HepG2 (cell line): ENCODE measurements around the gene MAPK8IP1. TPM values are rescaled to one million over a fixed set of nuclear protein-coding genes. Genes with fewer than 3 reads are reported as not detected.

ENCODE experiments used
- ARHGAP35 ChIP-seq: sonication (generic); formaldehyde crosslinking; IDR thresholded peaks from 2 replicates; pipeline ENCODE4 v1.9.0; 2022; ENCODE audit warnings: mild to moderate bottlenecking, inconsistent platforms, moderate library complexity, missing genetic modification reagents, borderline replicate concordance
- HNF1A ChIP-seq, 2 experiments: sonication (generic) in 1 of 2; formaldehyde crosslinking in 1 of 2; IDR thresholded peaks; 2 replicates each; pipeline versions ENCODE4 v1.4.0 to v1.6.1; 2016 to 2020; ENCODE audit warnings: borderline replicate concordance in 1 of 2, low read depth in 1 of 2, mild to moderate bottlenecking in 1 of 2, missing genetic modification reagents in 1 of 2
- NCOA2 ChIP-seq: sonication (generic); formaldehyde crosslinking; IDR thresholded peaks from 2 replicates; pipeline ENCODE4 v1.8.0; 2022; ENCODE audit warnings: inconsistent platforms
- RORA ChIP-seq: sonication (generic); formaldehyde crosslinking; IDR thresholded peaks from 2 replicates; pipeline ENCODE4 v1.5.0; 2020; ENCODE audit warnings: mild to moderate bottlenecking, missing genetic modification reagents, moderate library complexity
- SMAD1 ChIP-seq: sonication (generic); formaldehyde crosslinking; IDR thresholded peaks from 2 replicates; pipeline ENCODE4 v1.4.0; 2020; ENCODE audit warnings: missing genetic modification reagents, low read depth, mild to moderate bottlenecking, borderline replicate concordance
- SP5 ChIP-seq: IDR thresholded peaks from 2 replicates; pipeline ENCODE4 v1.6.1; 2016; ENCODE audit warnings: low read depth, borderline replicate concordance
- TSC22D2 ChIP-seq: sonication (generic); formaldehyde crosslinking; IDR thresholded peaks from 2 replicates; pipeline ENCODE4 v1.5.1; 2020; ENCODE audit warnings: missing genetic modification reagents, mild to moderate bottlenecking, borderline replicate concordance
- U2AF2 ChIP-seq: fragments of 200-400 bp; formaldehyde crosslinking; IDR thresholded peaks from 2 replicates; pipeline ENCODE4 v1.6.1; 2017; ENCODE audit warnings: low read depth, mild to moderate bottlenecking, low read length
- ZNF619 ChIP-seq: sonication (generic); formaldehyde crosslinking; IDR thresholded peaks from 2 replicates; pipeline ENCODE4 v1.4.0; 2020; ENCODE audit warnings: mild to moderate bottlenecking, missing genetic modification reagents
- ZNF747 ChIP-seq: sonication (generic); formaldehyde crosslinking; IDR thresholded peaks from 2 replicates; pipeline ENCODE4 v1.8.1; 2023; ENCODE audit warnings: missing genetic modification reagents, mild to moderate bottlenecking, borderline replicate concordance
- polyA plus RNA-seq, 8 experiments: library from polyadenylated mRNA; depleted of rRNA in 3 of 8; stranded (reverse) in 7 of 8; unstranded in 1 of 8; fragments of >200 nt; fragmentation: Illumina TruSeq in 4 of 8; extraction: Trizol in 4 of 8; gene quantifications; 2 replicates each; pipeline versions ENCODE4 v1.2.1 to v1.2.3, GENCODE V29; 2011 to 2016; ENCODE audit warnings: low read depth in 4 of 8, missing spikeins in 1 of 8, mixed read lengths in 1 of 8; ENCODE audit not compliant: insufficient read depth in 1 of 8
- total RNA-seq, 5 experiments: library from RNA; depleted of rRNA; stranded (reverse); fragments of >200 nt; fragmentation: Illumina TruSeq; extraction: Trizol; gene quantifications; 2 replicates each; pipeline ENCODE4 v1.2.3, GENCODE V29; 2016; ENCODE audit warnings: low read depth in 1 of 5
- TF ChIP-seq, protein P1 (sequence below): sonication (generic); formaldehyde crosslinking; IDR thresholded peaks from 2 replicates; pipeline ENCODE4 v1.9.0; 2021; ENCODE audit warnings: missing genetic modification reagents, borderline replicate concordance
- TF ChIP-seq, protein P2 (sequence below): sonication (generic); formaldehyde crosslinking; IDR thresholded peaks from 2 replicates; pipeline ENCODE4 v1.5.0; 2020; ENCODE audit warnings: missing genetic modification reagents
- TF ChIP-seq, protein P3 (sequence below): sonication (generic); formaldehyde crosslinking; conservative IDR thresholded peaks from 2 replicates; pipeline ENCODE4 v1.4.0; 2020; ENCODE audit warnings: missing genetic modification reagents

The MAPK8IP1 gene
- total and polyA plus RNA-seq, 2 of the 13 experiments (the other 11 are each of a cell fraction or from before 2014, with no cell fraction given): 2.2 to 4.2 TPM

DNA sequence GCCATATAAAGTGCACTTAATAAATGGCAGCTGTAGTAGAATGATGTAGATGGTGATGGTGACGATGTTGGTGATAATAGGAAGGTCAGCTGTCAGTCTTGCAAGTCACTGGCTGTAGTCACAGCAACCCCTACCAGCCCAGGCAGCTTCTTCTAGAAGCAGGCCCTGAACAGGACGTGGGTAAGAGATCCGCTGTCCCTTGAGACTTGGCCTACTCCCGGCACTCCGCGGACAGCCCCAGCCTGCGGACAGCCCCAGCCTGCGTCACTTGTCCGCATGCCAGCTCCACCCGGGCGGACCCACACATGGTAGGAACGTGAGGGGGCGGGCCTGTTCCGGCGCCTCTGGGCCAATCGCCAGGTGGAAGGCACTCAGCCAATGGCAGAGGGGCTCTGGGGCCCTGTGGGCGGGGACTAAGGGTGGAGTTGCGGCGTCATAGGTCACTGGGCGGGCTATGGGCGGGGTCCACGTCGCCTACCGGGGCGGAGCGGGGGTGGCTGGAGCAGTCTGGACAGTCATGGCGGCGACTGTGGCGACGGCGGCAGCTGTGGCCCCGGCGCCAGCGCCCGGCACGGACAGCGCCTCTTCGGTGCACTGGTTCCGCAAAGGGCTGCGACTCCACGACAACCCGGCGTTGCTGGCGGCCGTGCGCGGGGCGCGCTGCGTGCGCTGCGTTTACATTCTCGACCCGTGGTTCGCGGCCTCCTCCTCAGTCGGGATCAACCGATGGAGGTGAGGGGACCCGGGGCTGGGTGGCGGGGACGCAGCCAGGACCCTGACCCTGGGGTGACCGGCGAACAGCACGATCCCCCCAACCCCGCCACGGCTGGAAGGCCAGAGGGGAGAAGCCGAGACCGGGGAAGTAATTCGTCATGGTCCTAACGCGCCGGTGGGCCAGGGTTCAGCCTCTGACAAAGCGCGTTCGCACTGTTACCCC is 38.2 kb upstream of the MAPK8IP1 start, which contains the start of gene CRY2 (continued):
- no peak for TF ChIP-seq SMAD1 (CRISPR knock-in tag)
- TF ChIP-seq U2AF2: no peak
- peak; percentile 23; the same call in 1 of the 2 replicates for TF ChIP-seq ARHGAP35 (CRISPR knock-in tag)
- no peak for TF ChIP-seq RORA (CRISPR knock-in tag)
- TF ChIP-seq ZNF747 (CRISPR knock-in tag): peak; percentile 49
- TF ChIP-seq, protein P1, sequence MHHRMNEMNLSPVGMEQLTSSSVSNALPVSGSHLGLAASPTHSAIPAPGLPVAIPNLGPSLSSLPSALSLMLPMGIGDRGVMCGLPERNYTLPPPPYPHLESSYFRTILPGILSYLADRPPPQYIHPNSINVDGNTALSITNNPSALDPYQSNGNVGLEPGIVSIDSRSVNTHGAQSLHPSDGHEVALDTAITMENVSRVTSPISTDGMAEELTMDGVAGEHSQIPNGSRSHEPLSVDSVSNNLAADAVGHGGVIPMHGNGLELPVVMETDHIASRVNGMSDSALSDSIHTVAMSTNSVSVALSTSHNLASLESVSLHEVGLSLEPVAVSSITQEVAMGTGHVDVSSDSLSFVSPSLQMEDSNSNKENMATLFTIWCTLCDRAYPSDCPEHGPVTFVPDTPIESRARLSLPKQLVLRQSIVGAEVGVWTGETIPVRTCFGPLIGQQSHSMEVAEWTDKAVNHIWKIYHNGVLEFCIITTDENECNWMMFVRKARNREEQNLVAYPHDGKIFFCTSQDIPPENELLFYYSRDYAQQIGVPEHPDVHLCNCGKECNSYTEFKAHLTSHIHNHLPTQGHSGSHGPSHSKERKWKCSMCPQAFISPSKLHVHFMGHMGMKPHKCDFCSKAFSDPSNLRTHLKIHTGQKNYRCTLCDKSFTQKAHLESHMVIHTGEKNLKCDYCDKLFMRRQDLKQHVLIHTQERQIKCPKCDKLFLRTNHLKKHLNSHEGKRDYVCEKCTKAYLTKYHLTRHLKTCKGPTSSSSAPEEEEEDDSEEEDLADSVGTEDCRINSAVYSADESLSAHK (CRISPR knock-in tag): no peak
- TF ChIP-seq TSC22D2 (CRISPR knock-in tag): peak; percentile 88; the same call in 1 of the 2 replicates
- TF ChIP-seq HNF1A (IDR thresholded peaks at IDR 0.05; ENCODE audit: low read depth): no peak
- peak; percentile 42; the same call in 1 of the 2 replicates for TF ChIP-seq HNF1A (CRISPR knock-in tag; IDR thresholded peaks at IDR 0.05; ENCODE audit: borderline replicate concordance)
- TF ChIP-seq, protein P2, sequence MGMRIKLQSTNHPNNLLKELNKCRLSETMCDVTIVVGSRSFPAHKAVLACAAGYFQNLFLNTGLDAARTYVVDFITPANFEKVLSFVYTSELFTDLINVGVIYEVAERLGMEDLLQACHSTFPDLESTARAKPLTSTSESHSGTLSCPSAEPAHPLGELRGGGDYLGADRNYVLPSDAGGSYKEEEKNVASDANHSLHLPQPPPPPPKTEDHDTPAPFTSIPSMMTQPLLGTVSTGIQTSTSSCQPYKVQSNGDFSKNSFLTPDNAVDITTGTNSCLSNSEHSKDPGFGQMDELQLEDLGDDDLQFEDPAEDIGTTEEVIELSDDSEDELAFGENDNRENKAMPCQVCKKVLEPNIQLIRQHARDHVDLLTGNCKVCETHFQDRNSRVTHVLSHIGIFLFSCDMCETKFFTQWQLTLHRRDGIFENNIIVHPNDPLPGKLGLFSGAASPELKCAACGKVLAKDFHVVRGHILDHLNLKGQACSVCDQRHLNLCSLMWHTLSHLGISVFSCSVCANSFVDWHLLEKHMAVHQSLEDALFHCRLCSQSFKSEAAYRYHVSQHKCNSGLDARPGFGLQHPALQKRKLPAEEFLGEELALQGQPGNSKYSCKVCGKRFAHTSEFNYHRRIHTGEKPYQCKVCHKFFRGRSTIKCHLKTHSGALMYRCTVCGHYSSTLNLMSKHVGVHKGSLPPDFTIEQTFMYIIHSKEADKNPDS: 0 out of 2 replicates have a peak, but pooled peaks have one; percentile 56
- TF ChIP-seq NCOA2: no peak
- no peak for TF ChIP-seq ZNF619 (CRISPR knock-in tag)
- TF ChIP-seq, protein P3, sequence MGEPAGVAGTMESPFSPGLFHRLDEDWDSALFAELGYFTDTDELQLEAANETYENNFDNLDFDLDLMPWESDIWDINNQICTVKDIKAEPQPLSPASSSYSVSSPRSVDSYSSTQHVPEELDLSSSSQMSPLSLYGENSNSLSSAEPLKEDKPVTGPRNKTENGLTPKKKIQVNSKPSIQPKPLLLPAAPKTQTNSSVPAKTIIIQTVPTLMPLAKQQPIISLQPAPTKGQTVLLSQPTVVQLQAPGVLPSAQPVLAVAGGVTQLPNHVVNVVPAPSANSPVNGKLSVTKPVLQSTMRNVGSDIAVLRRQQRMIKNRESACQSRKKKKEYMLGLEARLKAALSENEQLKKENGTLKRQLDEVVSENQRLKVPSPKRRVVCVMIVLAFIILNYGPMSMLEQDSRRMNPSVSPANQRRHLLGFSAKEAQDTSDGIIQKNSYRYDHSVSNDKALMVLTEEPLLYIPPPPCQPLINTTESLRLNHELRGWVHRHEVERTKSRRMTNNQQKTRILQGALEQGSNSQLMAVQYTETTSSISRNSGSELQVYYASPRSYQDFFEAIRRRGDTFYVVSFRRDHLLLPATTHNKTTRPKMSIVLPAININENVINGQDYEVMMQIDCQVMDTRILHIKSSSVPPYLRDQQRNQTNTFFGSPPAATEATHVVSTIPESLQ (CRISPR knock-in tag): no peak
- TF ChIP-seq SP5 (CRISPR knock-in tag): peak; percentile 78; the same call in 1 of the 2 replicates
